Osteoblast (primary cell): ENCODE data around the gene SLC8A2. TPM values are rescaled to one million over a fixed set of nuclear protein-coding genes. Genes with fewer than 3 reads are reported as not detected.
"Not testable (repeated sequence)": the region's sequence is repeated elsewhere in the genome, so short reads cannot be mapped to it uniquely, and the experiment has no call there.

Experiments used
- DNase-seq: peaks from one replicate; pipeline ENCODE4 v3.0.0; 2011; ENCODE audit warnings: low spot score, mixed read lengths; ENCODE audit not compliant: insufficient read length; ENCODE audit errors: missing footprints
- H2AFZ ChIP-seq: 2 replicates; pipeline ENCODE4 v1.6.0; 2011; ENCODE audit warnings: mild to moderate bottlenecking, low read length
- H3K27ac ChIP-seq: 2 replicates; pipeline ENCODE4 v1.5.1; 2011; ENCODE audit warnings: mild to moderate bottlenecking, low read depth, low read length, moderate library complexity
- H3K27me3 ChIP-seq: 2 replicates; pipeline ENCODE4 v1.6.0; 2012; ENCODE audit warnings: mild to moderate bottlenecking, control low read depth, inconsistent platforms, low read length, moderate library complexity; ENCODE audit not compliant: insufficient read depth
- H3K36me3 ChIP-seq: 2 replicates; pipeline ENCODE4 v1.5.1; 2011; ENCODE audit warnings: mild to moderate bottlenecking, low read length, control low read depth, moderate library complexity; ENCODE audit not compliant: insufficient read depth
- H3K4me1 ChIP-seq: 2 replicates; pipeline ENCODE4 v1.5.1; 2011; ENCODE audit warnings: mild to moderate bottlenecking, low read length, control low read depth, moderate library complexity; ENCODE audit not compliant: insufficient read depth
- H3K4me2 ChIP-seq: 2 replicates; pipeline ENCODE4 v1.6.0; 2011; ENCODE audit warnings: mild to moderate bottlenecking, low read length; ENCODE audit not compliant: insufficient read depth
- H3K4me3 ChIP-seq: fragments of 200-600 bp; sonication (generic); 3 replicates; pipeline ENCODE4 v1.5.1; 2012; ENCODE audit warnings: mild to moderate bottlenecking, low read length, inconsistent platforms; ENCODE audit not compliant: insufficient read depth
- H3K79me2 ChIP-seq: 2 replicates; pipeline ENCODE4 v1.6.0; 2012; ENCODE audit warnings: mild to moderate bottlenecking, low read length, control low read depth, inconsistent platforms; ENCODE audit not compliant: insufficient read depth
- H3K9me3 ChIP-seq: 2 replicates; pipeline ENCODE4 v1.5.1; 2011; ENCODE audit warnings: low read depth, low read length, control low read depth
- H4K20me1 ChIP-seq: 2 replicates; pipeline ENCODE4 v1.6.0; 2012; ENCODE audit warnings: mild to moderate bottlenecking, low read length, control low read depth; ENCODE audit not compliant: insufficient read depth
- CTCF ChIP-seq: IDR thresholded peaks from 2 replicates; pipeline ENCODE4 v1.5.1; 2011; ENCODE audit warnings: mild to moderate bottlenecking, low read depth, low read length, moderate library complexity; ENCODE audit errors: extremely low read depth
- total RNA-seq: library from RNA; depleted of rRNA; stranded (reverse); fragments of >200 nt; gene quantifications from 2 replicates; pipeline ENCODE4 v1.2.3, GENCODE V29; 2012

SLC8A2 gene
- total RNA-seq, 1 donor, result 0.36 TPM

GRCh38 chr19:47415953-47416642 lies 55.6 kb downstream of the SLC8A2 start:
- DNase-seq, result peak; percentile 73
- Histone ChIP-seq H3K9me3 (no peaks in the 10 kb centered on the region), H3K4me1 (no peaks in the 10 kb centered on the region), H3K27ac (no peak overlapping the region), H4K20me1 (no peaks in the 10 kb centered on the region), H3K4me3 (no peak overlapping the region), H3K36me3 (no peaks in the 10 kb centered on the region), H2AFZ (no peak overlapping the region), H3K79me2 (no peaks in the 10 kb centered on the region), H3K27me3 (peaks cover 37% of the 10 kb centered on the region), H3K4me2 (no peak overlapping the region)
- TF ChIP-seq CTCF, result no peak

GRCh38 chr19:47414469-47414868 lies 57.2 kb downstream of the SLC8A2 start:
- no peak overlapping the region for H3K4me3 ChIP-seq
- H3K79me2 ChIP-seq, result no peaks in the 10 kb centered on the region
- no peaks in the 10 kb centered on the region for H3K36me3 ChIP-seq
- H3K27ac ChIP-seq, result no peak overlapping the region
- peaks cover 21% of the 10 kb centered on the region for H3K27me3 ChIP-seq
- peak; percentile 94 for DNase-seq
- no peak overlapping the region for H3K4me2 ChIP-seq
- TF ChIP-seq CTCF, result no peak
- H4K20me1 ChIP-seq, result no peaks in the 10 kb centered on the region
- H3K4me1 ChIP-seq, result no peaks in the 10 kb centered on the region
- no peaks in the 10 kb centered on the region for H3K9me3 ChIP-seq
- no peak overlapping the region for H2AFZ ChIP-seq

- H3K4me3 ChIP-seq, result no peak overlapping the region
- H3K27ac ChIP-seq, result no peak overlapping the region
- peaks cover 19% of the 10 kb centered on the region for H3K27me3 ChIP-seq
- no peak overlapping the region for H2AFZ ChIP-seq
- H3K4me2 ChIP-seq, result no peak overlapping the region
- no peaks in the 10 kb centered on the region for H3K9me3 ChIP-seq
- DNase-seq, result peak; percentile 51
- no peaks in the 10 kb centered on the region for H3K79me2 ChIP-seq
- no peaks in the 10 kb centered on the region for H3K36me3 ChIP-seq
- no peak for TF ChIP-seq CTCF
- H3K4me1 ChIP-seq, result no peaks in the 10 kb centered on the region
- no peaks in the 10 kb centered on the region for H4K20me1 ChIP-seq
These were observed 57.8 kb downstream of the SLC8A2 start for GRCh38 chr19:47413941-47414340.

- H3K4me2 ChIP-seq, H3K27me3 ChIP-seq: not testable (repeated sequence)
These were observed 60.0 kb downstream of the SLC8A2 start for GRCh38 chr19:47411696-47412095.

More at GRCh38 chr19:47411696-47412095, 60.0 kb downstream of the SLC8A2 start:
- H2AFZ ChIP-seq, H3K79me2 ChIP-seq, H3K9me3 ChIP-seq, DNase-seq, H3K4me1 ChIP-seq, H3K4me3 ChIP-seq, H3K36me3 ChIP-seq, H4K20me1 ChIP-seq, H3K27ac ChIP-seq: not testable (repeated sequence)
